HG03064 (cell line): ENCODE results near the gene IPO9.

Experiments used
- ATAC-seq: cut with Tn5 transposase; IDR thresholded peaks from one replicate; pipeline ENCODE4 v1.9.1; 2021; ENCODE audit warnings: low read depth; ENCODE audit not compliant: unreplicated experiment

Gene IPO9

GRCh38 chr1:201828820-201829774 is at the start of gene IPO9:
Gene IPO9, plus strand, starts transcription at chr1:201829157. Its CDS starts 53 bp downstream, at chr1:201829210.
- peak; percentile 78 for ATAC-seq

- no peak for ATAC-seq
These were observed 49.5 kb upstream of the IPO9 start for GRCh38 chr1:201779351-201779880.

GRCh38 chr1:201780952-201781351 is 48.0 kb upstream of the IPO9 start:
- no peak for ATAC-seq

GRCh38 chr1:201781437-201781836 is 47.5 kb upstream of the IPO9 start:
- ATAC-seq: no peak

- no peak for ATAC-seq
These were observed 46.6 kb upstream of the IPO9 start for GRCh38 chr1:201782353-201782752.

- no peak for ATAC-seq
These were observed 45.9 kb upstream of the IPO9 start for GRCh38 chr1:201783058-201783457.

- no peak for ATAC-seq
These were observed 45.4 kb upstream of the IPO9 start for GRCh38 chr1:201783572-201783971.

GRCh38 chr1:201785291-201785690 is 43.7 kb upstream of the IPO9 start:
- ATAC-seq: no peak

- ATAC-seq: no peak
These were observed 42.1 kb upstream of the IPO9 start for GRCh38 chr1:201786824-201787223.

- ATAC-seq: no peak
These were observed 40.7 kb upstream of the IPO9 start for GRCh38 chr1:201788296-201788695.

GRCh38 chr1:201789245-201789644 is 39.7 kb upstream of the IPO9 start:
- no peak for ATAC-seq

GRCh38 chr1:201790261-201790660 is 38.7 kb upstream of the IPO9 start:
- no peak for ATAC-seq

- ATAC-seq: no peak
These were observed 37.7 kb upstream of the IPO9 start for GRCh38 chr1:201791051-201791778.

- ATAC-seq: no peak
These were observed 37.2 kb upstream of the IPO9 start for GRCh38 chr1:201791779-201792173.

GRCh38 chr1:201792534-201793305 is 36.2 kb upstream of the IPO9 start:
- no peak for ATAC-seq

GRCh38 chr1:201793306-201793925 is 35.5 kb upstream of the IPO9 start:
- ATAC-seq: no peak

GRCh38 chr1:201795066-201795465 is 33.9 kb upstream of the IPO9 start:
- ATAC-seq: no peak

GRCh38 chr1:201800246-201800645 is 28.7 kb upstream of the IPO9 start:
- ATAC-seq: no peak

GRCh38 chr1:201806801-201807200 is 22.2 kb upstream of the IPO9 start:
- ATAC-seq: no peak

- no peak for ATAC-seq
These were observed 20.9 kb upstream of the IPO9 start for GRCh38 chr1:201807958-201808632.
